GM23248 (cell line): ENCODE data around the gene MRPL18.

Experiments
- EZH2 ChIP-seq: fragments of 200-600 bp; sonication (generic); IDR thresholded peaks from 2 replicates; pipeline ENCODE4 v1.6.1; 2018; ENCODE audit warnings: antibody characterized with exemption, mild to moderate bottlenecking; ENCODE audit not compliant: insufficient read depth, poor library complexity, severe bottlenecking
- EZH2phosphoT487 ChIP-seq: fragments of 200-600 bp; sonication (generic); IDR thresholded peaks from 2 replicates; pipeline ENCODE4 v1.6.1; 2018; ENCODE audit warnings: antibody characterized with exemption, moderate library complexity, mild to moderate bottlenecking, low read depth; ENCODE audit not compliant: insufficient read depth

DNA sequence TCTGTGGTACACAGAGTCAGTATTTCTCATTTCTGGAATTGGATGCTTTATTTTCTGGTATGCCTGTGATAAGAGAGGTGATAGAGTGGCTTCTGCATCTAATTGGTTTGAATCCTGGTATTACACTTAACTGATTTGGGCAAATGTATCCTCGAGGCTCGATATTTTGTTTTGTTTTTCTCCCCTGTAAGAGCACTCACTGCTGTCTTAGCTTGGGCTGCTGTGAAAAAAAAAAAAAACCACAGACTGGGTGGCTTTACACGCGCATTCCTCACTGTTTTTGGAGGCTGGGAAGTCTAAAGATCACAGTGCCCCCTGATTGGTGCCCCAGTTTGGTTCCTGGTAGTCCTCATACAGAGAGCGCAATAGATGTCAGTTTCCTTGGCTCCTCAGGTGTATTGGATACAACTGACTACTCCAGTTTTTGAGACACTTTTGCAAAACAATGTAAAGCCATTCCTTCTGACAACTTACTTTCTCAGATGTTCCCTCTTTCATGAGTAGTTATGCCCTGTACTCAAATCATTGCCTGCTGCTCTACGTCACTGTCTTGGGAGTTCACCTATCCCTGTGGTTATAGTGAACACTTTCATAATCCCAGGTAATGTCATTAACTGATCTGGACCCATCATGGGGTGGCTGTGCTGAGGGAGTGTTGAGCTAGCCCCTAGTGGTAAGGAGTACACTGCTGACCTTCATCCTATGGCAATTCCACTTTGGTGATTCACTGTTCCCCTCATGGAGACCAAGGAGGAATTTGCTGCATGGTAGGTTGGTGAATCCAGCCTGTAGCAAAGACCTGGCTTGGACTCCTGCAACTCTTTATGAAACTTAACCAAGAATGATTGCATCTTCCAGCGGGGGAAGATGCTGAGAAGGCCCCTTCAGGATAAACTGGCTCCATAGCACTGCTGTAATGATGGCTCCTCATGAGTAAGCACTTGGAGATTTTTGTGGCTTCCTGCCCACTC, 32.0 kb upstream of the MRPL18 start:
- TF ChIP-seq EZH2phosphoT487 (no peak), EZH2 (no peak)
